ENCODE data around the gene SLC12A5.
A peak's percentile ranks its signal among the peaks of the same experiment; 100 is the strongest.

SLC12A5 gene

DNA sequence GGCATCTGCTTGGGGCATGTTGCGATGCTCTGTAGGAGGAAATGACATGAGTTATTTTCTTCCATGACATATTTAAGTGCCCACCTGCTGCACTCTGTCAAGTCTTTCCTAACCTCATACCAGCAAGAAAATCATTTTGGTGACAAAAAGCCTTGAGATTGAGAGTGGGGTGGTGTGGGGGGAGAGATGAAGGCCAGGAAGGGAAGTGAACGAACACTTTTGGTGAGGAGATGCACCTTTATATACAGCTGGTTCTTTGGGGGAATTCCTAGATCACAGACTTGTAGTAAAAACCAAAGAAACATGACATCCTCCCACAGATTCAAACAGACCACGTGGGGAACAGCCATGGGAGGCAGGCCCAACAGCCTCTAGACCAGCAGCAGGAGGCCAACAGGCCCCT is 34.6 kb downstream of the SLC12A5 start:
- TF ChIP-seq, protein P1, sequence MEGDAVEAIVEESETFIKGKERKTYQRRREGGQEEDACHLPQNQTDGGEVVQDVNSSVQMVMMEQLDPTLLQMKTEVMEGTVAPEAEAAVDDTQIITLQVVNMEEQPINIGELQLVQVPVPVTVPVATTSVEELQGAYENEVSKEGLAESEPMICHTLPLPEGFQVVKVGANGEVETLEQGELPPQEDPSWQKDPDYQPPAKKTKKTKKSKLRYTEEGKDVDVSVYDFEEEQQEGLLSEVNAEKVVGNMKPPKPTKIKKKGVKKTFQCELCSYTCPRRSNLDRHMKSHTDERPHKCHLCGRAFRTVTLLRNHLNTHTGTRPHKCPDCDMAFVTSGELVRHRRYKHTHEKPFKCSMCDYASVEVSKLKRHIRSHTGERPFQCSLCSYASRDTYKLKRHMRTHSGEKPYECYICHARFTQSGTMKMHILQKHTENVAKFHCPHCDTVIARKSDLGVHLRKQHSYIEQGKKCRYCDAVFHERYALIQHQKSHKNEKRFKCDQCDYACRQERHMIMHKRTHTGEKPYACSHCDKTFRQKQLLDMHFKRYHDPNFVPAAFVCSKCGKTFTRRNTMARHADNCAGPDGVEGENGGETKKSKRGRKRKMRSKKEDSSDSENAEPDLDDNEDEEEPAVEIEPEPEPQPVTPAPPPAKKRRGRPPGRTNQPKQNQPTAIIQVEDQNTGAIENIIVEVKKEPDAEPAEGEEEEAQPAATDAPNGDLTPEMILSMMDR (IDR thresholded peaks at IDR 0.05; ENCODE audit: control extremely low read depth, extremely low read depth, low read depth, missing control alignments) = no peak
- POLR2A ChIA-PET = no interaction called here
- CTCF ChIA-PET = interaction anchor here (0.6 to 0.7 kb wide), 2 partner anchors 39 to 49 kb away, joined by 3 read pairs; no protein-coding TSS in a partner anchor
- DNase-seq (ENCODE audit: extremely low spot score) = peak; percentile 62

DNA sequence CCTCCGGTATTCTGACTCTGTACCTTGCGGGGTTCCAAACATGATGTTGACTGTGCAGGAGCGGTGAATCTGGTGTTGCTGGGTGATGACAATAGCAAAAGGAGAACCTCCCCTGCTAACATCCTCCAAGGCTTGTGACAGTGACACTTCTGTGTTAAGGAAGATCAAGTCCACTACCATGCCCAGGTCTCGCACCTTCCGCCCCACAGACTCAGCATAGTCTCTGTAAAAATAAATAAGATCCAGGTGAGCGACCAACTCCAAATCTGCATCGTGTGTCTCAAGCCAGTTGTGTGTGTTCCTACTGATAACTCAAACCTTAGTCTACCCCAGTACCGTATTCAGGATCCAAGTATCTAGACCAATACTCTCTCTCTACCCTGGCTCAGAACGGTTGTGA is 36.0 kb downstream of the SLC12A5 start:
- no peak for DNase-seq (ENCODE audit: extremely low spot score)
- TF ChIP-seq, protein P1 (IDR thresholded peaks at IDR 0.05; ENCODE audit: control extremely low read depth, extremely low read depth, low read depth, missing control alignments) = no peak
- CTCF ChIA-PET = interaction anchor here (1.2 to 3.4 kb wide), 3 partner anchors 8 to 18 kb away, joined by 3 to 13 read pairs (median 8); no protein-coding TSS in a partner anchor
- POLR2A ChIA-PET = no interaction called here

DNA sequence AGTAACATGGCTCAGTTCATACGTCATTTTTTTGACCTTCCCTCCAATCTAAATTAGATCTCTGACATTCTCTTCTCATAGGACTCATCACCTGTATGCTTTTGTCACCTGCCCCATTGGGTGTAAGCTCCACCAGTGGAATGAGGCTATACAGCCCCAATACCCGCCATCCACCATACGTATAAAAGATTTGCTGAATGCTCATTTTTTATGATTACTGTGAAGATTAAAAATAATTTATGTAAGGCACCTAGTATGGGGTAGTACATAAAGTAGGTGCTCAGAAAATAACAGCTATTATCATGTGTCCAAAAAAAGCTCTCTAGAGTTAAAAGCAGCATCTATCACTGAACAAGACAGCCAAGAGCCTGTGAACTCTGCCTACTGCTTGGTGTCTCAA is 36.7 kb downstream of the SLC12A5 start:
- ChIA-PET CTCF (interaction anchor here (1.0 to 3.4 kb wide), 5 partner anchors 9 to 284 kb away, joined by 3 to 13 read pairs (median 4); no protein-coding TSS in a partner anchor), POLR2A (no interaction called here)
- TF ChIP-seq, protein P1 (IDR thresholded peaks at IDR 0.05; ENCODE audit: control extremely low read depth, extremely low read depth, low read depth, missing control alignments) = no peak
- no peak for DNase-seq (ENCODE audit: extremely low spot score)

DNA sequence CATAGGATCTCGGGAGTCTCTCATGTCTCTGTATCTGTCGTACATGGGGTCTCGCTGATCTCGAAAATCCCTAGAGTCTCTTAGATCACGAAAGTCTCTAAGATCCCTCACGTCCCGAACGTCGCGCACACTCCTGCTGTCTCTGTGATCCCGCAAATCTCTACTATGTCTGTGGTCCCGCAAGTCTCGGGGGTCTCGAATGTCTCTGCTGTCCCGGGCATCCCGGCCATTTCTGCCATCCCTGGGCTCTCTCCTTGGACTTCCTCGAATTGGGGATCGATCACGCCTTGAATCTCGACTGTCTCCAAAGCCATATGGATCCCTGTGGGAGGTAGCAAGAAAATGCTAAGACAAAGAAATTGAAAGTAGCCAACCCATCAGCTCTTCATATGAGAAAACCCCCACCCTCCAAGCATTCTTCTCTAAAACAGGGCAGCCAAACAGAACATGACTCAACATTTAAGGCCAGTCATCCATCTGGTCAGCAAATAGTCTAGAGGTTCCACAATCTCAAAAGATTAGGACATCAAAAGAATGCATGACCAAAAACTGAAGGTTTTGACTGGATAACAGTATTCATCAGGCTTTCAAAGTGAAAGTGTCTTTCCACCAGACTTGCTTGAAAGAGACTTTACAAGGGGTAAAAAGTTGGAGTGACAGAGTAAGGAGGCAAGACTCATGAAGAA is 41.3 kb downstream of the SLC12A5 start:
- DNase-seq (ENCODE audit: extremely low spot score) = no peak
- POLR2A ChIA-PET = no interaction called here

DNA sequence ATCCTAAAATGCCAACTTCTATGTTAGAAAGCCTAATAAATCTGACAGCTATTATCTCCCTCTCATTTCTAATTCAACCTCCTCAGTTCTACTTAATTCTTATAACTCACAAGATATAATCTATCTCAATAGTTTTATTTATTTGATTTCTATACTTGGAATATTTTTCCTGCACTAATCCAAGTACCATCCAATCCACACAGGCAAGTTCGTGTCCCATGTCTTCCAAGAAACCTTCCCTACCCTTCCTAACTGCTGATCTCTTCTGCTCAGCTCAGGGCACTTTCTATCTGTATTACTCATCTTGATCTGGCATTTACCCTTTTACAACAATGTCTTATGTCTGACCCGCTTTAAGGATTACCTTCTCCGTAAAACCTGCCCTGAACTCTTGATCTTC is 42.6 kb downstream of the SLC12A5 start:
- no peak for DNase-seq (ENCODE audit: extremely low spot score)
- ChIA-PET CTCF (interaction anchor here (2.7 kb wide), 1 partner anchor 49 kb away, joined by 6 read pairs; no protein-coding TSS in a partner anchor), POLR2A (no interaction called here)
- TF ChIP-seq, protein P1 (IDR thresholded peaks at IDR 0.05; ENCODE audit: control extremely low read depth, extremely low read depth, low read depth, missing control alignments) = no peak

More for the DNA sequence above, 41.3 kb downstream of the SLC12A5 start:
- CTCF ChIA-PET = interaction anchor here (1.0 kb wide), 1 partner anchor 14 kb away, joined by 3 read pairs; no protein-coding TSS in a partner anchor
- TF ChIP-seq, protein P1 (IDR thresholded peaks at IDR 0.05; ENCODE audit: control extremely low read depth, extremely low read depth, low read depth, missing control alignments) = no peak

DNA sequence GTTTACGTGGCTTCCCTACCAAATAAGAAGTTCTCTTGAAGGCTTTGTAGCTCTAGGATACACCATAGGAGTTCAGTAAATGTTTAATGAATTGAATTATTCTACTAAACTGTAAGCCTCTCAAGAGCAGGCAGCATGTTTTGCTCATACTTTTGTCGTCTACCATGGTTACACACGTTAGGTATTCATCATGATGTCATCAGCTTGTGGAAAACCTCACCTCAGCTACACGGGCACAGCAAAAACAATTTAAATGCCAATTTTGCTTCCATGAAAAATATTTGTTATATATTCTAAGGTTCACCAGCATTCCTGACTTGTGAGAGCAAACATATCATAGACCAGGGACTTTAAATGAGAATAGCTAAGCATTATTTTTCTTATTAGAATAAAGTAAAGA is 44.0 kb downstream of the SLC12A5 start:
- DNase-seq (ENCODE audit: extremely low spot score) = no peak
- POLR2A ChIA-PET = no interaction called here
- TF ChIP-seq, protein P1 (IDR thresholded peaks at IDR 0.05; ENCODE audit: control extremely low read depth, extremely low read depth, low read depth, missing control alignments) = no peak
- CTCF ChIA-PET = interaction anchor here (0.8 to 2.7 kb wide), 4 partner anchors 11 to 86 kb away, joined by 3 to 6 read pairs (median 3); no protein-coding TSS in a partner anchor
